ENCODE measurements around the gene ZNF804A.

Gene ZNF804A

GRCh38 chr2:184783576-184783975 is 185.2 kb downstream of the ZNF804A start:
- H3K4me3 ChIP-seq (ENCODE audit: control insufficient read depth in 1 of 7, extremely low read depth in 1 of 7, insufficient read depth in 4 of 7, low read depth in 2 of 7, low read length in 6 of 7): no peak overlapping the region
- H3K27ac ChIP-seq (ENCODE audit: insufficient read depth in 1 of 2, low read depth in 1 of 2, low read length in 2 of 2, poor library complexity in 1 of 2, severe bottlenecking in 2 of 2): no peak overlapping the region
- no peak for DNase-seq
- POLR2A ChIA-PET: no interaction called here
- no peaks in the 10 kb centered on the region for H3K9me3 ChIP-seq (ENCODE audit: control extremely low read depth in 1 of 5, control insufficient read depth in 4 of 5, insufficient read depth in 2 of 5, low read depth in 1 of 5, low read length in 4 of 5)
- CTCF ChIA-PET: no interaction called here
- 100% methylated on average over 1 of the region's 3 CpGs for WGBS (ENCODE audit: insufficient coverage)
- no peaks in the 10 kb centered on the region for H3K27me3 ChIP-seq (replicated peaks in 2 of 5; ENCODE audit: control insufficient read depth in 4 of 5, insufficient read depth in 5 of 5, low read length in 4 of 5)
- peaks cover 0 to 5% (median 0%) of the 10 kb centered on the region in 4 experiments for H3K4me1 ChIP-seq (ENCODE audit: control extremely low read depth in 1 of 4, control insufficient read depth in 4 of 4, insufficient read depth in 4 of 4, low read length in 3 of 4)
- H3K36me3 ChIP-seq (ENCODE audit: control insufficient read depth in 4 of 4, insufficient read depth in 4 of 4, low read length in 3 of 4): no peaks in the 10 kb centered on the region

DNA sequence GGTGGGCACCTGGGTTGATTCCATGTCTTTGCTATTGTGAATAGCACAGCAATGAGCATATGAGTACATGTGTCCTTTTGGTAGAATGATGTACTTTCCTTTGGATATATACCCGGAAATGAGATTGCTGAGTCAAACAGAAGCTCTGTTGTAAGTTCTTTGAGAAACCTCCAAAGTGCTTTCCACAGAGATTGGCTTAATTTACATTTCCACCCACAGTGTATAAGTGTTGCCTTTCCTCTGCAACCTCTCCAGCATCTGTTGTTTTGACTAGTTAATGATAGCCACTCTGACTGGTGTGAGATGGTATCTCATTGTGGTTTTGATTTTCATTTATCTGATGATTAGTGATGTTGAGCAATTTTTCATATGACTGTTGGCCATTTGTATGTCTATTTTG is 194.8 kb downstream of the ZNF804A start:
- ChIA-PET POLR2A (no interaction called here), CTCF (no interaction called here)
- H3K27ac ChIP-seq (ENCODE audit: insufficient read depth in 1 of 2, low read depth in 1 of 2, low read length in 2 of 2, poor library complexity in 1 of 2, severe bottlenecking in 2 of 2): no peak overlapping the region
- no peaks in the 10 kb centered on the region for H3K4me1 ChIP-seq (ENCODE audit: control extremely low read depth in 1 of 4, control insufficient read depth in 4 of 4, insufficient read depth in 4 of 4, low read length in 3 of 4)
- DNase-seq: no peak
- no peak overlapping the region for H3K4me3 ChIP-seq (ENCODE audit: control insufficient read depth in 1 of 7, extremely low read depth in 1 of 7, insufficient read depth in 4 of 7, low read depth in 2 of 7, low read length in 6 of 7)
- H3K27me3 ChIP-seq (replicated peaks in 2 of 5; ENCODE audit: control insufficient read depth in 4 of 5, insufficient read depth in 5 of 5, low read length in 4 of 5): no peaks in the 10 kb centered on the region
- peaks cover 0 to 25% (median 3%) of the 10 kb centered on the region in 5 experiments for H3K9me3 ChIP-seq (ENCODE audit: control extremely low read depth in 1 of 5, control insufficient read depth in 4 of 5, insufficient read depth in 2 of 5, low read depth in 1 of 5, low read length in 4 of 5)
- 100% methylated on average over 1 of the region's 1 CpG for WGBS (ENCODE audit: insufficient coverage)
- H3K36me3 ChIP-seq (ENCODE audit: control insufficient read depth in 4 of 4, insufficient read depth in 4 of 4, low read length in 3 of 4): peaks cover 0 to 4% (median 0%) of the 10 kb centered on the region in 4 experiments

DNA sequence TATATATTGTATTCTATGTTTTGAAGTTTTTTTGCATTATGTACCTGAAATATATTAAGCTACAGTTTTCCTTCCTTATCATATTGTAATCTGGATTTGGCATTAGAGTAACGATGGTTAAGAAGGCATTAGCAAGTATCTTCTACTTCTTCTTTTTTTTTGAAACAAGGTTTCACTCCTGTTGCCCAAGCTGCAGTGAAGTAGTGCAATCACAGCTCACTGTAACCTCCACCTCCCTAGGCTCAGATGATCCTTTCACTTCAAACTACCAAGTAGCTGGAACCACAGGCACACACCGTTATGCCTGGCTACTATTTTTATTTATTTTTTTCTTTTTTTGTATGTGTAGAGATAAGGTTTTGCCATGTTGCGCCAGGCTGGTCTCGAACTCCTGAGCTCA is 201.1 kb downstream of the ZNF804A start:
- Histone ChIP-seq H3K9me3 (ENCODE audit: control extremely low read depth in 1 of 5, control insufficient read depth in 4 of 5, insufficient read depth in 2 of 5, low read depth in 1 of 5, low read length in 4 of 5) (peaks cover 0 to 5% (median 3%) of the 10 kb centered on the region in 5 experiments), H3K27ac (ENCODE audit: insufficient read depth in 1 of 2, low read depth in 1 of 2, low read length in 2 of 2, poor library complexity in 1 of 2, severe bottlenecking in 2 of 2) (no peak overlapping the region), H3K27me3 (replicated peaks in 2 of 5; ENCODE audit: control insufficient read depth in 4 of 5, insufficient read depth in 5 of 5, low read length in 4 of 5) (no peaks in the 10 kb centered on the region), H3K4me1 (ENCODE audit: control extremely low read depth in 1 of 4, control insufficient read depth in 4 of 4, insufficient read depth in 4 of 4, low read length in 3 of 4) (no peaks in the 10 kb centered on the region), H3K4me3 (ENCODE audit: control insufficient read depth in 1 of 7, extremely low read depth in 1 of 7, insufficient read depth in 4 of 7, low read depth in 2 of 7, low read length in 6 of 7) (no peak overlapping the region), H3K36me3 (ENCODE audit: control insufficient read depth in 4 of 4, insufficient read depth in 4 of 4, low read length in 3 of 4) (no peaks in the 10 kb centered on the region)
- CTCF ChIA-PET: interaction anchor here (0.8 to 1.1 kb wide), 2 partner anchors 10 to 15 kb away, joined by 3 to 4 read pairs; no protein-coding TSS in a partner anchor
- POLR2A ChIA-PET: no interaction called here
- no CpG with 5 or more reads among the region's 4 CpGs for WGBS (ENCODE audit: insufficient coverage)
- DNase-seq: no peak

- DNase-seq: no peak
- Histone ChIP-seq H3K4me1 (ENCODE audit: control extremely low read depth in 1 of 4, control insufficient read depth in 4 of 4, insufficient read depth in 4 of 4, low read length in 3 of 4) (no peaks in the 10 kb centered on the region), H3K27me3 (replicated peaks in 2 of 5; ENCODE audit: control insufficient read depth in 4 of 5, insufficient read depth in 5 of 5, low read length in 4 of 5) (no peaks in the 10 kb centered on the region), H3K9me3 (ENCODE audit: control extremely low read depth in 1 of 5, control insufficient read depth in 4 of 5, insufficient read depth in 2 of 5, low read depth in 1 of 5, low read length in 4 of 5) (peaks cover 0 to 17% (median 3%) of the 10 kb centered on the region in 5 experiments), H3K27ac (ENCODE audit: insufficient read depth in 1 of 2, low read depth in 1 of 2, low read length in 2 of 2, poor library complexity in 1 of 2, severe bottlenecking in 2 of 2) (no peak overlapping the region), H3K4me3 (ENCODE audit: control insufficient read depth in 1 of 7, extremely low read depth in 1 of 7, insufficient read depth in 4 of 7, low read depth in 2 of 7, low read length in 6 of 7) (no peak overlapping the region), H3K36me3 (ENCODE audit: control insufficient read depth in 4 of 4, insufficient read depth in 4 of 4, low read length in 3 of 4) (no peaks in the 10 kb centered on the region)
- POLR2A ChIA-PET: no interaction called here
- CTCF ChIA-PET: no interaction called here
- no CpG with 5 or more reads among the region's 3 CpGs for WGBS (ENCODE audit: insufficient coverage)
Observed at GRCh38 chr2:184814421-184814820, 216.1 kb downstream of the ZNF804A start.

DNA sequence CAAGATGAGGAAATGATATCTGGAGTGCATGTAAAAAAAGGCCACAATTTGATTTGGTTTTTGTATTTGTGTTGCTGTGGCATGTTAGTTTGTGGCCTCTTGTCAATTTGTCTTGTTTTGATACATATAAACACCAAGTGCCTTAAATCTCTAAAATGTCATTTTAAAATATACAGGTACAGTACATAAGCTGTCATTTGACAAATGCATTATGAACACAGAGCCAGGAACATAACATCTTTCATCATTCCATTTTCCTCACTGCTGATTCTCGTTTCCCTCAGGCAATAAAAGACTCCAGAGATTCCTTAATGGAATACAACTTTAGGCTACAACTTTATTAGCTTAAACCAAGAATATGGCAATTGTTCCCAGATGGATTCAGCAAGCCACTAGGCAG is 217.5 kb downstream of the ZNF804A start:
- Histone ChIP-seq H3K4me3 (ENCODE audit: control insufficient read depth in 1 of 7, extremely low read depth in 1 of 7, insufficient read depth in 4 of 7, low read depth in 2 of 7, low read length in 6 of 7) (no peak overlapping the region), H3K27me3 (replicated peaks in 2 of 5; ENCODE audit: control insufficient read depth in 4 of 5, insufficient read depth in 5 of 5, low read length in 4 of 5) (no peaks in the 10 kb centered on the region), H3K4me1 (ENCODE audit: control extremely low read depth in 1 of 4, control insufficient read depth in 4 of 4, insufficient read depth in 4 of 4, low read length in 3 of 4) (no peaks in the 10 kb centered on the region), H3K9me3 (ENCODE audit: control extremely low read depth in 1 of 5, control insufficient read depth in 4 of 5, insufficient read depth in 2 of 5, low read depth in 1 of 5, low read length in 4 of 5) (peaks cover 0 to 22% (median 3%) of the 10 kb centered on the region in 5 experiments), H3K36me3 (ENCODE audit: control insufficient read depth in 4 of 4, insufficient read depth in 4 of 4, low read length in 3 of 4) (no peaks in the 10 kb centered on the region), H3K27ac (ENCODE audit: insufficient read depth in 1 of 2, low read depth in 1 of 2, low read length in 2 of 2, poor library complexity in 1 of 2, severe bottlenecking in 2 of 2) (no peak overlapping the region)
- ChIA-PET POLR2A (no interaction called here), CTCF (interaction anchor here (1.4 kb wide), 1 partner anchor 10 kb away, joined by 3 read pairs; no protein-coding TSS in a partner anchor)
- DNase-seq: no peak
- 100% methylated on average over 1 of the region's 1 CpG for WGBS (ENCODE audit: insufficient coverage)

DNA sequence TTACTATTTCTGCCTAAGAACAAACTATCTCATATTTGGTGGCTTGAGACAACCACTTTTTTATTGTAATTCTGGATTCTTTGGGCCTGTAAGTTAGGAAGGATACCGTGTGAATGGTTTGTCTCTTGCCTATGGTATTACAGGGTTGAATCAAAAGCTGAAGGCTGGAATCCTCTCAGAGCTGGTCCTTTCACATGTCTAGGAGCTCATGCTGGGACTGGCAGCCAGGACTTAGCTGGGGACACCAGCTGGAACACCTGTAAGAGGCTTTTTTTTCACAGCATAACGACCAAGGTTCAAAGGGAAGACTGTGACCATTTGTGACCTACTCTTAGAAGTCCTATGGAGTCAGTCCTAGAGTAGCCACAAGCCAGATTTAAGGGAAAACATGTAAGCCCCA is 226.3 kb downstream of the ZNF804A start:
- Histone ChIP-seq H3K4me1 (ENCODE audit: control extremely low read depth in 1 of 4, control insufficient read depth in 4 of 4, insufficient read depth in 4 of 4, low read length in 3 of 4) (no peaks in the 10 kb centered on the region), H3K4me3 (ENCODE audit: control insufficient read depth in 1 of 7, extremely low read depth in 1 of 7, insufficient read depth in 4 of 7, low read depth in 2 of 7, low read length in 6 of 7) (no peak overlapping the region), H3K36me3 (ENCODE audit: control insufficient read depth in 4 of 4, insufficient read depth in 4 of 4, low read length in 3 of 4) (no peaks in the 10 kb centered on the region), H3K27me3 (replicated peaks in 2 of 5; ENCODE audit: control insufficient read depth in 4 of 5, insufficient read depth in 5 of 5, low read length in 4 of 5) (no peaks in the 10 kb centered on the region), H3K27ac (ENCODE audit: insufficient read depth in 1 of 2, low read depth in 1 of 2, low read length in 2 of 2, poor library complexity in 1 of 2, severe bottlenecking in 2 of 2) (no peak overlapping the region), H3K9me3 (ENCODE audit: control extremely low read depth in 1 of 5, control insufficient read depth in 4 of 5, insufficient read depth in 2 of 5, low read depth in 1 of 5, low read length in 4 of 5) (peaks cover 0 to 10% (median 0%) of the 10 kb centered on the region in 5 experiments)
- ChIA-PET POLR2A (no interaction called here), CTCF (interaction anchor here (1.2 kb wide), 2 partner anchors 8 to 10 kb away, joined by 3 read pairs; no protein-coding TSS in a partner anchor)
- DNase-seq: no peak
- 94% methylated on average over 2 of the region's 2 CpGs for WGBS (ENCODE audit: insufficient coverage)

DNA sequence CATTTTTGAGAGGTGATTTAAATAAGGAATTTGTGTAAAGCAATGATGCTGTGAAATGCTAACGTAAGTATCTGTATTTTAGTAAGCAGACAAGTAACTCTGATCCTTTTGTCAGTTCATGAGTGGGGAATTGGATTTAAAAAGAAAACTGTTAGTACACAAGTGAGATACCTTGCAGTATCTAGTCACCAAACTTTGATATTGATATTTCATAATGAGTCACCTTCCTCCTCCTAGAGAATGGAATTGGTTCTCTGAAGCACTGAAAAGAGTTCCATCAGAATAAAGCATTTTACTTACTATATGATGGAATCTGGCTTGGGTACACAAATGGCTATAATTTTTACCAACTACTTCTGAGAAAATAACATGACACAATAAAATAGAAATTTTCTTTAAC is 232.2 kb downstream of the ZNF804A start:
- WGBS (ENCODE audit: insufficient coverage): no CpG with 5 or more reads among the region's 1 CpG
- no peak overlapping the region for H3K27ac ChIP-seq (ENCODE audit: insufficient read depth in 1 of 2, low read depth in 1 of 2, low read length in 2 of 2, poor library complexity in 1 of 2, severe bottlenecking in 2 of 2)
- CTCF ChIA-PET: no interaction called here

More for the DNA sequence above, 232.2 kb downstream of the ZNF804A start:
- no peaks in the 10 kb centered on the region for H3K4me1 ChIP-seq (ENCODE audit: control extremely low read depth in 1 of 4, control insufficient read depth in 4 of 4, insufficient read depth in 4 of 4, low read length in 3 of 4)
- DNase-seq: no peak
- no peaks in the 10 kb centered on the region for H3K27me3 ChIP-seq (replicated peaks in 2 of 5; ENCODE audit: control insufficient read depth in 4 of 5, insufficient read depth in 5 of 5, low read length in 4 of 5)
- H3K9me3 ChIP-seq (ENCODE audit: control extremely low read depth in 1 of 5, control insufficient read depth in 4 of 5, insufficient read depth in 2 of 5, low read depth in 1 of 5, low read length in 4 of 5): no peaks in the 10 kb centered on the region
- H3K4me3 ChIP-seq (ENCODE audit: control insufficient read depth in 1 of 7, extremely low read depth in 1 of 7, insufficient read depth in 4 of 7, low read depth in 2 of 7, low read length in 6 of 7): no peak overlapping the region
- POLR2A ChIA-PET: no interaction called here
- no peaks in the 10 kb centered on the region for H3K36me3 ChIP-seq (ENCODE audit: control insufficient read depth in 4 of 4, insufficient read depth in 4 of 4, low read length in 3 of 4)

Data from common myeloid progenitor, CD34-positive (primary cell).